ENCODE results near the gene GLS. TPM values are rescaled to one million over a fixed set of nuclear protein-coding genes. Genes with fewer than 3 reads are reported as not detected.
"Not testable (repeated sequence)": the region's sequence is repeated elsewhere in the genome, so short reads cannot be mapped to it uniquely, and the experiment has no call there.

GLS gene
- total RNA-seq, 2 donors from 2014 or later, result 269 to 288 TPM

DNA sequence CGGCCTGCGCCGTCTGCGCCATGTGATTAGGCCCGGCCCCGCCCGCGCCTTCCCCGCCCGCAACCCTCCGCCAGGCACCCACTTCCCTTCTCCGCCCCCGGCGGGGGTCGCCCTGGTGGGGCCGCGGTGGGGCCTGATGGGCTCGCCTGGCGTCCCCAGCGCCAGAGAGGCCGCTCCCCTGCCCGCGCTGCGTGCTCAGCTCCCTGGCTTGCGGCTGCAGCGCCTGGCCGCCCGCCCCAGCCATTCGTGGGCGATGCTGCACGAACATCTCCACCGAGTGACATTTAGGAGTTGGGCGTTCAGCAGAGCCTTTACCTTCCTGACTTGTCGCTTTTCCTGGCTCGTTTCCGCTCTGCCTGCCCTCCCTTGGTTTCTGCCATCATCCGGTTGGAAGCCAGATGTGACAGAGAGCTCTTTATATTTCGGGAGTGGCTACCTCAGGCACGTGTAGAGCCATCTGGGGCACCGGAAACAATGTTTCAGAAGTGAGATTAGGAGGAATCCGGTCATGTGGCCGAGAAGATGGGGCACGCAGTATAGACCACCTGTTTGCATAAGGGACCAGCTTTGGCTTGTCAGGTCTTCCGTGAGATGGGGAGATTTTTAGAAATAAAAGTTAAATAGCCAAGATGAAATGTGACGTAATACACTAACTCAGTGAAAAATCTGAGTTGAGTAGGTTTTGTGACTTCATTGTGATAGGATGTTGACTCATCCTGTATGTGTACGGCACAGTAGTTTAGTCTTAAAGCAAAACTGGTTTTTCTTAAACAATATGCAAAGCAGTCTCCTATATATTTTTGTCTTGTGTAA is 1.2 kb downstream of the GLS start:
- peak overlapping the region; percentile 98 for H3K27ac Mint-ChIP-seq
- H3K27me3 Mint-ChIP-seq (ENCODE audit: low read depth), result no peaks in the 10 kb centered on the region
- ATAC-seq (replicated peaks in 1 of 2), result peak; percentile 56 to 66
- peak overlapping the region; percentile 94 for H3K4me3 Mint-ChIP-seq
- no peaks in the 10 kb centered on the region for H3K9me3 Mint-ChIP-seq
- peaks cover 35% of the 10 kb centered on the region for H3K4me1 Mint-ChIP-seq (ENCODE audit: low read depth)
- H3K36me3 Mint-ChIP-seq (ENCODE audit: insufficient read depth in 2 of 2), result peaks cover 13 to 36% of the 10 kb centered on the region in 2 donors
- DNase-seq, result peak; percentile 76 to 80

DNA sequence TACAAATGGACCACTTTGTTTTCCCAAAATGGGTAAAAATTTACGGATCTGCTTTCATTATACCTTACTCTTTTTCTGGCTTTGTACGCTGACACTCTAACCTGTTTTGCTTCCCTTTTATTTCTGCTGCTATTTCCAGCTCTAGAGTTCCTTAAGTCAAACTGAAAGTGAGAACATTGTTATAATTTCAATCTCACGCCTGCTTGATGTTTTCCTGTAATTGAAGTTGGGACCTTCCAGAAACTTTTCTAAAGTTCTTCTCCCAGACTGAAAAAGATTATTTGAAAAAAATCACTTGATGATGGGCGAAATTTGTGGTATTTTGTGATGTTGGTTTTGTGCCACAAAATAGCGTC is 1.8 kb downstream of the GLS start:
- Mint-ChIP-seq H3K4me1 (ENCODE audit: low read depth) (peaks cover 36% of the 10 kb centered on the region), H3K4me3 (peak overlapping the region; percentile 94), H3K27me3 (ENCODE audit: low read depth) (no peaks in the 10 kb centered on the region), H3K9me3 (no peaks in the 10 kb centered on the region), H3K36me3 (ENCODE audit: insufficient read depth in 2 of 2) (peaks cover 13 to 36% of the 10 kb centered on the region in 2 donors), H3K27ac (peak overlapping the region; percentile 98)
- DNase-seq, result no peak
- ATAC-seq (replicated peaks in 1 of 2), result peak in 1 of 2 donors; percentile 1

DNA sequence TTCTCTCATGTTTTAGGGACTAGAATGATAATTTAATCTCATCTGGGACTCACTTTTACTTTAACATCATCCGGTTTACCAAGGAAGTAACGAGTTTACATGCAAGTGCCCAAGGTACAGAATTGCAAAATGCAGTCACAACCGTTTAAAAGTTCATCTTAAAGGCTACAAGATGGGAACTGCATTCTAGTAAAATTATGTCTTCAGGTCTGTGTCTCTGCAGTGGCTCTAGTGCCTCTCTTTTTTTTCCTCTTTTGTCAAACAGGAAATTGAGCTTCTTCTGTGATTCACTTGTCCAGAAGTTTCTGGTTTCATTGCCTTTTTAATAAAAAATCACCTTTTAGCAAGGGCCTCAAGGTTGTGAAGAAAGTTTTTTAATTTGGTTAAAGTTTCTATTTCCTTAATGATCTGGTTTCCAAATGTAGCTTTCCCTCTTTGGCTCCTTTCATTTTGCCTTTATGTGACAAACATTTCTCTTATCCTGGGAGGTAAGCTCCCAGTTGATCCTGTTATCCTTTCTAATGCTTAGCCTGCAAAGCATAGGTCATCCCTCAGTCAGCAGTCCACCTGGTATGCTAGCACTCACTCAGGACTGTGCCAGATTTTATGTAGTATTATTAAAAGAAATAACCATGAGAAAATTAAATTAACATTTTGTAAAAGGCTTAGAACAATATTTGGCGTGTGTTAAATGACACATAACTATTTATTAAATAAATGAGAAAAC is 2.4 kb downstream of the GLS start:
- peaks cover 42% of the 10 kb centered on the region for H3K4me1 Mint-ChIP-seq (ENCODE audit: low read depth)
- H3K27me3 Mint-ChIP-seq (ENCODE audit: low read depth), result no peaks in the 10 kb centered on the region
- H3K4me3 Mint-ChIP-seq, result peak overlapping the region; percentile 94
- DNase-seq, result no peak
- no peaks in the 10 kb centered on the region for H3K9me3 Mint-ChIP-seq
- no peak for ATAC-seq (replicated peaks in 1 of 2)
- H3K36me3 Mint-ChIP-seq (ENCODE audit: insufficient read depth in 2 of 2), result peaks cover 13 to 39% of the 10 kb centered on the region in 2 donors
- peak overlapping the region; percentile 98 for H3K27ac Mint-ChIP-seq

DNA sequence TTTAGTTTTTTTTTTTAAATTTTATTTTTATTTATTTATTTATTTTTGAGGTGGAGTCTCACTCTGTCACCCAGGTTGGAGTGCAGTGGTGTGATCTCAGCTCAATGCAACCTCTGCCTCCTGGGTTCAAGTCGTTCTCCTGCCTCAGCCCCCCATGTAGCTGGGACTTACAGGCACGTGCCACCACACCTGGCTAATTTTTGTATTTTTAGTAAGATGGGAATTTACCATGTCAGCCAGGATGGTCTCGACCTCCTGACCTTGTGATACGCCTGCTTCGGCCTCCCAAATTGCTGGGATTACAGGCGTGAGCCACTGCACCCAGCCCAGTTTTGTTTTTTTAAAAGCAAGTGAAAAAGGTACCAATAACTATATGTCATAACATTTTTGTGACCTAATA is 5.2 kb downstream of the GLS start:
- not testable (repeated sequence) for ATAC-seq (replicated peaks in 1 of 2); H3K27me3 Mint-ChIP-seq (ENCODE audit: low read depth); DNase-seq; H3K9me3 Mint-ChIP-seq
- Mint-ChIP-seq H3K4me1 (ENCODE audit: low read depth) (peaks cover 65% of the 10 kb centered on the region), H3K4me3 (peak overlapping the region; percentile 67 to 73), H3K36me3 (ENCODE audit: insufficient read depth in 2 of 2) (peaks cover 13 to 36% of the 10 kb centered on the region in 2 donors), H3K27ac (peak overlapping the region; percentile 69)

DNA sequence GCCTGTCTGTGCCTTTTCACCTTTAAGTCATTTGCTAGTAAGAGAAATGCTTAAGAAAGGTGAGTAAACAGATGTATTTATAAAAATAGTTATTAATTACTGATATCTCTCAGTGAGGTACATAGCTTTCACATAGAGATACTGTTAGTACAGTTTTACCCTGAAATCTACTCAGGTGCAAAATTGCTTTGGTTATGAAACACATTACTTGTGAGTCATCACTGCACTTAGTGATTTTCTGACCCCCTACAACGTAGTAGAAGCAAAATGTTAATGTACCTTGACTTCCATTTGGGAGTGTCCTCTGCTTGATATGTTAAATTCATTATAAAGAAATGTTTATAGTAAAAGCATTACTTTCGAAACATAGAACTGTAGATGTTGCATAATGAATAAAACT is 6.5 kb downstream of the GLS start:
- H3K4me1 Mint-ChIP-seq (ENCODE audit: low read depth), result peaks cover 76% of the 10 kb centered on the region
- no peaks in the 10 kb centered on the region for H3K27me3 Mint-ChIP-seq (ENCODE audit: low read depth)
- ATAC-seq (replicated peaks in 1 of 2), result peak; percentile 53 to 61
- no peaks in the 10 kb centered on the region for H3K9me3 Mint-ChIP-seq
- peak overlapping the region; percentile 93 for H3K27ac Mint-ChIP-seq
- H3K4me3 Mint-ChIP-seq, result peak overlapping the region; percentile 65 to 86
- H3K36me3 Mint-ChIP-seq (ENCODE audit: insufficient read depth in 2 of 2), result peaks cover 12 to 38% of the 10 kb centered on the region in 2 donors
- no peak for DNase-seq

DNA sequence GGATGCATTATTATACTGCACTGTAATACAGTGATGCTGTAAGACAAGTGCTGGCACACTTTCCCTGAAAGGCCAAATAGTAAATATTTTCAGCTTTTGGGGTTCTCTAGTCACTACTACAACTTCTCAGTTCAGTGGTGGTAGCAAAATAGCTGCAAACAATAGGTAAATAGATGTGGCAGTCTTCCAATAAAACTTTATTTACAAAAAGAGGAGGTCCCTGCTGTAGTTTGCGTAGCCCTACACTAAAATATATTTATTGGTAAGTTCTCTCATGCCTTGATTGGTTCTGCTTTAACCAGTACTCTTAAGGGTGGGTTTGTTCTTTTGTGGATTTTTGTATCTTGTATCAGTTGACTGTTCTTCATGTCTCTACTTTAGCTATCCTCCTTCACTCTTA is 7.8 kb downstream of the GLS start:
- DNase-seq, result no peak
- peak overlapping the region; percentile 93 for H3K27ac Mint-ChIP-seq
- H3K36me3 Mint-ChIP-seq (ENCODE audit: insufficient read depth in 2 of 2), result peaks cover 9 to 33% of the 10 kb centered on the region in 2 donors
- peak overlapping the region; percentile 65 to 86 for H3K4me3 Mint-ChIP-seq
- no peak for ATAC-seq (replicated peaks in 1 of 2)
- H3K9me3 Mint-ChIP-seq, result no peaks in the 10 kb centered on the region
- H3K4me1 Mint-ChIP-seq (ENCODE audit: low read depth), result peaks cover 81% of the 10 kb centered on the region
- no peaks in the 10 kb centered on the region for H3K27me3 Mint-ChIP-seq (ENCODE audit: low read depth)

DNA sequence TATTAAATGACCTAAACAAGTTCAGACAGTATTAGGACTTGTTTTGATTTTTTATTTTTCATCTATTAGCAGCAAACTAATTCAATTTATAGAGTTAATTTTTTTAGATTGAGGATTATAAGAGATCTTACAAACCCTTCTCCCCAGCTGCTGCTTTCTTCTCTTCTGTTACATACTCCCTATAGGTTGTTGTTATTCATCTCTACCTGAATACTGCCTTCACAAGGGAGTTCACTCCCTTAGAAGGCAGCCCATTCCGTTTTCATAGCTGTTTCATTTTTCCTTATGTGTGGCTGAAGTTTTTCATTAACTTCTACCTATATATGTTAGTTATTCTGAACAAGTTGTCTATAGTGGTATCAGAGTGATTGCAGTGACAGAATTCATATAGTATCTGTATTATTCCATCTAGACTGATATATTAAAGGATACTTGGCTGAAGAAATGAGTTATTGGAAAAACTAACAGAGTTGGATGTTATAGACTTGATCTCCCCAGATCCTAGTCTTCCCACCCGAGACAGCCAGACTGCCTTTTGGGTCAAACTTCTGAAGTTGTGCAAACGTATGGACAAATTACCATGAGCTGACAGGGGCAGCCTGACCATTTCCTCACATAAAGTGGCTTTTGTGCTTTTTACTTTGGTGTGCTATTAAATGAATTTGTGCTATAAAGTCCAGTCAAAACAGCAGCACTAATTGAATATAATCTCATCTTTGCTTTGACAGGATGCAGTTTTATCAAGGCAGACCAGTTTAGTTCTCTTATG is 8.7 kb downstream of the GLS start:
- no peak for DNase-seq
- Mint-ChIP-seq H3K27me3 (ENCODE audit: low read depth) (no peaks in the 10 kb centered on the region), H3K27ac (peak overlapping the region; percentile 88), H3K9me3 (no peaks in the 10 kb centered on the region), H3K4me1 (ENCODE audit: low read depth) (peaks cover 84% of the 10 kb centered on the region), H3K4me3 (peak overlapping the region; percentile 12 to 86), H3K36me3 (ENCODE audit: insufficient read depth in 2 of 2) (peaks cover 5 to 27% of the 10 kb centered on the region in 2 donors)
- no peak for ATAC-seq (replicated peaks in 1 of 2)

DNA sequence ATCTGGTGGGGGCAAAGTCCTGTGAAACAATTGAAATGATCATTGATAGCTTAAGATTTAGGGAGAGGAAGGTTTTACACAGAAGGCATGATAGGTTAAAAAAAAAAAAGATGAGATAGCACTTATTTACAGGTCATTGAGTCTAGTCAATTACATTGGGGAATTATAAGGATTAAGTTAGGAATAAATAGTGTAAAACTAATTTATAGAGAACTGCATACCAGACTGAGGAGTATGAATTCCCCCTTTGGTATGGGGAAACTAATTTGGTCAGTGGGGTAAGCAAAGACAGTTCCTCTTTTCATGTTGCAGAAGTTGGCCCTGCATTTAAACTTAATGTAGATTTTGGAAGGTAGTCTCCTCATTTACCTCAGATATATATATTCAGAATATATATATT is 10.8 kb downstream of the GLS start:
- Mint-ChIP-seq H3K4me3 (peak overlapping the region in 1 of 2 donors; percentile 77), H3K27me3 (ENCODE audit: low read depth) (no peaks in the 10 kb centered on the region), H3K4me1 (ENCODE audit: low read depth) (peaks cover 69% of the 10 kb centered on the region), H3K27ac (peak overlapping the region; percentile 98), H3K9me3 (no peaks in the 10 kb centered on the region), H3K36me3 (ENCODE audit: insufficient read depth in 2 of 2) (peaks cover 6 to 14% of the 10 kb centered on the region in 2 donors)
- no peak for ATAC-seq (replicated peaks in 1 of 2)
- no peak for DNase-seq

DNA sequence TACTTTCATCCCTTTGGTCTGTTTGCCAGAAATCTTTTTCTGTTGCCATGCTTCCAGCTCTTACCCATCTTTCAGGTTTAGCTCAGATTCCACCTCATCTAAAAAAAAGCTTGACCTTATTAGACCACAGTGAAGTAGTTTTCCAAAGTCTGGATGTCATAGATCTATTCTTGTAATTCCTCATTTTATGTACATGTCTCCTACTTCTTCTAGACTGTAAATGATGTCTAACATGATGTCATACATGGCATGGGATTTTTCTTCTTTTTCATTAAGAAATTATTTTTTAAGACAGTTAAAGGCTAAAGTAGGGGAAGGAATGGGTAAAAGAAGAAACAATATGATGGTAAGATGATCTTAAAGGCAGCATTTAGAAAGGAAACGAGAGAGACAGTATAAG is 11.3 kb downstream of the GLS start:
- peaks cover 6 to 19% of the 10 kb centered on the region in 2 donors for H3K36me3 Mint-ChIP-seq (ENCODE audit: insufficient read depth in 2 of 2)

DNA sequence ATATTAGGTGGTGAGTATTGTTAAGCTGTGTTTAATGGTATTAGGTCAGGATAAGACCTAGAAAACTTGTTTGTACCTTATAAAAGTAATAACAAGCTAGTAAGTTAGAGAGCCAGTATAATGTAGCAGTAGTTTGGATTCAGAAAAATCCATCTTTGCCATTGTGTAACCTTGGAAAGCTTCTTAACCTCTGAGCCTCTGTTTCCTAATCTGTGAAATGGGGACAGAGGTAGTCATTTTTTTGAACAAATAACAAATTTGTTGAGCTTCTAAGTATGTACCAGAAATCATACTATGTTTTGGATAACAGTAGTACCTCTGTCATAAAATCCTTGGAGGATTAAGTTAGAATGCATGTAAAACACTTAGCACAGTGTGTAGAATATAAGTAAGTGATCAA is 12.5 kb downstream of the GLS start:
- Mint-ChIP-seq H3K36me3 (ENCODE audit: insufficient read depth in 2 of 2) (peaks cover 6 to 18% of the 10 kb centered on the region in 2 donors), H3K27me3 (ENCODE audit: low read depth) (no peaks in the 10 kb centered on the region), H3K27ac (peak overlapping the region; percentile 42), H3K9me3 (no peaks in the 10 kb centered on the region), H3K4me3 (no peak overlapping the region), H3K4me1 (ENCODE audit: low read depth) (peaks cover 51% of the 10 kb centered on the region)
- ATAC-seq (replicated peaks in 1 of 2) (no peak), DNase-seq (no peak)

More for the DNA sequence above, 11.3 kb downstream of the GLS start:
- Mint-ChIP-seq H3K9me3 (no peaks in the 10 kb centered on the region), H3K27me3 (ENCODE audit: low read depth) (no peaks in the 10 kb centered on the region), H3K4me3 (peak overlapping the region in 1 of 2 donors; percentile 40), H3K4me1 (ENCODE audit: low read depth) (peaks cover 64% of the 10 kb centered on the region), H3K27ac (peak overlapping the region; percentile 69)
- ATAC-seq (replicated peaks in 1 of 2), result no peak
- DNase-seq, result no peak

DNA sequence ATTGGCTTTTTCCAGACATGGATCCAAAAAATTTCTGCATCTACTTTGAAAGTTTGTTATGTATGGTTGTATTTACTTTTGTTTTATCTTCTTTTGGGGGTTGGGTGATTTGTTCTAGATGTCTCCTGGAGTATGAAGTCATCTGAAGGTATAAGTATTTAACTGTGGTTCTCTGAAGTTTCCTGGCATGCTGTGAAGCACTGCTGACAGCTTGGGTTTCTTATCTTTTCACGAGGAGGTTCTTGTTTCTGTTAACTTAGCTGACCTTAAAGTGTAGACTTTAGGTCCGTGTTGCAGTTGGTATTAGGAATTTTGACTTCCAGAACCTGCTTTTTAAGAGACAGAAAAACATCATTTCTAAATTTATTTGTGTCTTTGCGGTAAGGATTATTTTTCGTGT is 15.9 kb downstream of the GLS start:
- Mint-ChIP-seq H3K36me3 (ENCODE audit: insufficient read depth in 2 of 2) (peaks cover 4 to 24% of the 10 kb centered on the region in 2 donors), H3K9me3 (no peaks in the 10 kb centered on the region), H3K4me1 (ENCODE audit: low read depth) (peaks cover 24% of the 10 kb centered on the region), H3K27ac (peak overlapping the region; percentile 85), H3K4me3 (no peak overlapping the region), H3K27me3 (ENCODE audit: low read depth) (no peaks in the 10 kb centered on the region)
- no peak for DNase-seq
- ATAC-seq (replicated peaks in 1 of 2), result no peak

DNA sequence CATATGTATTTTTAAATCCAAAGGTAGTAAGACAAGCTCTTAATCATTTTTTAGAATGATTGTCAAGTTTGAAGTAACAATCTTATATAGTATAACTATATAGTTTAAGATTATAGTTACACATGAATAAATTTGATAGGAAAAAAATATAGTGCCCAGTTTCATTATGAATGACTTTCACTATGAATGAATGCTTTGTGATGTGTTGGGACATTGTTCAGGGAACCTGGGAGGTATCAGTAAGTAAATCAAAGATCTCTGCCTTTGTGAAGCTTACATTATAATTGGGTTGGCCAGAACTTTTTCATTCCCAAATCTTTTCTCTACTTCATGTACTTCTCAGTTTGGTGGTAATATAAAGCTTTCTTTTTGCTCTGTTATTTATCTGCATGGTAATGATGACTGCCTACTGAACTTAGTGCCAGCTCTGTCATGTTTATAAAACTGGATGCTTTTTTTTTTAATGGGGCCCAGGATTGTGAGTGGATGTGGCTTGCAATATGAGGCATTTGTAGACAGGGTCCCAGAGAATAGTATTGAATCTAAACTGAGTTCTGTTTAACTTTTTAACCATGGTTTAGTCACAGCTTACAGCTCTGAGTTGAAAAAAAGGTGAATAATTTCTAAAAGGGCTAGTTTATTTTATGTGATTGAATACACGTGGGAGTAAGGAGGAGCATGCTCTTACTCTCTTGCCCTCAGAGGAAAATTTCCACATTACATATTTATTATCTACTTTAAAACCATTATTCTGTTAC is 23.3 kb downstream of the GLS start:
- no peaks in the 10 kb centered on the region for H3K27me3 Mint-ChIP-seq (ENCODE audit: low read depth)
- peak overlapping the region; percentile 90 for H3K27ac Mint-ChIP-seq
- H3K9me3 Mint-ChIP-seq, result no peaks in the 10 kb centered on the region
- DNase-seq (no peak), ATAC-seq (replicated peaks in 1 of 2) (peak; percentile 76 to 83)
- H3K36me3 Mint-ChIP-seq (ENCODE audit: insufficient read depth in 2 of 2), result peaks cover 4 to 41% of the 10 kb centered on the region in 2 donors
- H3K4me3 Mint-ChIP-seq, result peak overlapping the region in 1 of 2 donors; percentile 14
- peaks cover 41% of the 10 kb centered on the region for H3K4me1 Mint-ChIP-seq (ENCODE audit: low read depth)

Data from activated T-cell treated with anti-CD3 and anti-CD28 coated beads, Interleukin-2, amount 50 U/mL, for 72 hours (primary cell).